Stimulated activated CD4-positive, alpha-beta T cell treated with anti-CD3 and anti-CD28 coated beads, Interleukin-15, amount 100 ng/mL, for 1 hour (primary cell): ENCODE data around the gene XPO6.

Source experiments
- DNase-seq, 2 donors: peaks; one replicate each; pipeline ENCODE4 v3.0.0-alpha.2; 2020; ENCODE audit warnings: low read depth in 1 of 2, low spot score in 1 of 2

The XPO6 gene

DNA sequence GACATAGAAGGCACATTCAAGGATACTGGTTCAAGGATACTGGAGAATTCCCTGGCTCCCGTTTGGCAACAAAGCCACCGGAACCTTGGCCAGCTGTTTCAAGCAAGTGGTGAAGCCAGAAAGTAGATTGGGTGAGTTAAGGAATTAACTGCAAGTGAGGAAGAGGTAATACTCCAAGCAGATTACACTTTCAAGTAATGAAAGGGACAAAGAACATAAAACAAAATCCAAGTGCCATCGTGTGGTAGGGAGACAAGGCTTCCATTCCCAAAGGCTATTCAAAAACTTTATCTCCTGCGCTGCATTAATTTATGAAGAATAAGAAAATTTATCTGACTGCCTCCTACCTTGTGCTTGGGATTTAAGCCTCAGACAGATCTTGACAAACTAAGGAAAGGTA lies 27.8 kb downstream of the XPO6 start:
- DNase-seq, result no peak

DNA sequence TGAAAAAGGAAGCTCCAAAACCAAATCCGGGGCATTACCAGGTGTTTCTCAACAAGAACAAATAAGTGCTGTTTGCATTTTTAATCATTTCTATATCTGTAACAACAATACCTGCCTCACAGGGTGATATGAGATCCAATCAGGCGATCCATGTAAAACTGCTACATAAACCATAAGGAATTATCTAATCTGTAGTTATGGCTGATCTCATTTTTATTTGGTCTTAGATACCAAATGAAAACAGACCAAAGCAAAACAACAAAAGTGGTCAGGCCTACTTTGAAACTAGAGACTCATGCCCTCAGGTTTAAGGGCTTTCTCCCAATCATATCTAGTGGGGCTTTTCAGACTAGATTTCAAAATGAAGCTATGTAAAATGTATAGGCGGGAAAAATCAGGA lies 28.3 kb downstream of the XPO6 start:
- DNase-seq, result no peak

DNA sequence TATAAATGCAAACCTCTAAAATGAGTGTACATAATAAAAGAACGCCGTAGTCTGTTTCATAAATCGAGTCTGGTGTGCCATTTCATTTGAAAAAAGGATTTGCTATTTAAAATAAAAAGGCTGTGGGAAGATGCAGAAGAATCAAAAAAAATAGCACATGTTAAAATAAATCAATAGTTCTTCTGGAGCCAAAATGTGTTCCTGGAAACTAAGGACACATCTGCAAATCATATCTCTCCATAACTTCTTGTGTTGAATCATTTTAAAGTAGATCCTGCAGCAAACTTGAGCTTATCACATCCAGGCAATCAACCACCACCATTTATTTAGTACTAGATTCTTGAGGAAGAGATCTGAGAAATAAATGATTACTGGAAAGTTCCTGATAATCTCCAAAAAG lies 29.0 kb downstream of the XPO6 start:
- DNase-seq, result no peak

DNA sequence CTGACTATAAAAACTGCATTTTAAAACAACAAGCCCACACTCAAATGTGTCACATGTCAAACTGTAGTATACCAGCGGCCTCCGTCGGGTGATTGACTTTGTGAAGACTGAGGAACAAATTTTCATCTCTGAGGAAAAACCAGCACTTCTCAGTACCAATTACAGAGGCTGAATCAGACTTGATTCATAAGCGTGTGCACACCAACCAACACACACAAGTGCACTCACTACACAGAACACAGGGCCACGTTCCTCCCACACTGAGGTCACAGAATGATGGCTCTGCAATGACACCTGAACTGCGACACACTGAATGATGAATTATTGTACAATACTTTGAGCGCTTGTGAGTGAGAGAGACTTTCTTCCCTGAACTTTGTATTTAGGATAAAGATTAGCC lies 29.6 kb downstream of the XPO6 start:
- DNase-seq, result no peak

DNA sequence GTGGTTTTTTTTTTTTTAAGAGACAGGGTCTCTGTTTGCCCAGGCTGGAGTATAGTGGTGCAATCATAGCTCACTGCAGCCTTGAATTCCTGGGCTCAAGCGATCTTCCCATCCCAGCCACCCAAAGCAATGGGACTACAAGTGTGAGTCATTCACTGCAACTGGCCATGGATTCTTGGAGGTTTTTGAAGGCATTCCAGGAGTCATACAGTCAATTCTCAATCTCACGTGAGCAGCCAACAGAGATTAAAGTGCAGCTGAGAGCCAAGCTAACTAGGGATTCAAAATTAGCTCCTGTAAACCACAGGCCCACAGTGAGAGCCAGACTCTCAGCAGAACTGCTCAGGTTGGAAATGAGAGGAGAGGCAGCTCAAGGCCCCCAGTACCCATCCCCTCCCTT lies 30.2 kb downstream of the XPO6 start:
- no peak for DNase-seq

DNA sequence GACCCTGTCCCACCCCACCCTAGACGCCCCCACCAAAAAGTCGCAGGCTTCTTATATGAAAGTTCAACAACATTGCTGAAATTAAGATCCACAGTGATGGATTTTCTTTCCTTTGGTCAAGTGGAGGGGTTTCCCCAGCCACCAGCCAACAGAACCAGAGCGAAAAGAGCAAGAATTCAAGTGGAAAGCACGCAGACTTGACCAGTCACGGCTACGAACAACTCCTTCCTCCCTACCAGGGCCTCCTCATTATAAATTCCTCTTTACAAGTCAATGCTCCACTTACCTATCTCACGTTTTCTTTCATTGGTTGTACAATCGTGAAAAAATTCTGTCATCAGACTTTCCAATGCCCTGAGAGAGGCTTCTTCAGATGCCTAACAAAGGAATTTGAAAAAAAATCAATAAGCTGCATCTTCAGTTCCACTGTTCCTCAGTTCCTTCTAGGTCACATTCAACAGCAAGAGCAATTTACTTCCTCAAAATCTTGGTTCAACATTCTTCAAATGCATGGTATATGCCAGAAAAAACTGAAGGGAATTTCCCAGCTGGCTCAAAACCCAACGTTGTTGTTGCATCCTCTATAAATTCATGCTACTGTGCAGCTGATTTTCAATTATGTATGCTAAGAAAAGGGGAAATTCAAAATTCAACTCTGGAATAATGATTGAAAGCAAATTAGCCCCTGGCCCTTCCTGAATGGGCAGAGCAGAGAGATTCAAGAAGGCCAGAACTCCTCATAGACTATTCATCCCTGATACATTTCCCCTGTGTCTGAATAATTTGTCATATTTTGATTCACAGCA lies 30.9 kb downstream of the XPO6 start:
- DNase-seq, result no peak

DNA sequence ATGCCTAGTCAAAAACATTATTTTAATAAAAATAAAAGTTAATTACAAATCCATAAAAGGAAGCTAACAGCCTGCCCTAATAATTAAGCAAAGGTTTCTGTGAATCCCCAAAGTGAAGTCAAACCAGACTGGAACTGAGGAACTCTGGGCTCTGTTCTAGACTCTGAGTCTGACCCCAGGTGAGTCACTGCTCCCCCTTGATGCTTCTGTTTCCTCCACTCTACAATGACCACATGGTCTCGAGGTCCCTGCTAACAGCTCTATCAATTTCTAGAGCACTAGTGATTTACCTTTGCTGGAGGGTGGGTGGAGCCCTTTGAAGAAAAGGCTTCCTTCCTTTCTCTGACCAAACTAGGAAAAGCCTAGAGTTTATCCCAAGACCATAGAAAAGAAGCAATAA lies 32.4 kb downstream of the XPO6 start:
- no peak for DNase-seq

DNA sequence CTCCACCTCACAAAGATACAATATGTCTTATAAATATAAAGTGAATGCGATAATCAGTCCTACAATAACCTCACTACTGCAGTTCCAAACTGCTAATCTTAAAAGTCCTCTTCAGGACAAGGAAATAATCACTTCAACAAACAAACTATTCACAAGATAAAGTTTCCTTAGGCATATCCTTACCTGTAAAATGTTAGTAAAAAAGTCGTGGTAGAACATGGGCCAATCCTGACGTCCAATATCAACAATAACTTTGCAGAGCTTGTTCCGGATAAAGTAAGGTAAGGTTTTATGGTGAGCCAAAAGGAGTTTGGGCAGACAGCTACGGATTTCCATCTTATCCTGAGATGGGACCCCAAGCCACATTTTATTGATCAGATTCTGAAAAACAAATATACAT lies 36.0 kb downstream of the XPO6 start:
- no peak for DNase-seq

DNA sequence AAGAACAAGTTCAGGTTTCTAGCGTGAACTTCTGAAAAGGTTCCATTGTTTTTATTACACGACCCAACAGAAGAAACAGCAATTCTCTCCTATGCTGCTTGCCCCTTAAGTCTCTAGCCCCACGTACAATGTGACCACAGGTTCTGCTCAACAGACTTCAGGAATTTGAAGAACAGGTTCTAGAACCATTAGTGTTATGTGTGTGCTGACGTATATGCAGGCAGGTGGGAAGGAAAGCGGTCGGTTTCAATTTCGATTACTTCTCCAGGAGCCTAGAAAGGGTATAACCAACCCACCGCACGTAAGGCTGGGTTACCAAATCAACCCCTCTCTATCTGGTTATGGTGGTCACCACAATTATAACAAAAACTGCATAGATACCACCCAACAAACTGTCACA lies 39.4 kb downstream of the XPO6 start:
- no peak for DNase-seq

DNA sequence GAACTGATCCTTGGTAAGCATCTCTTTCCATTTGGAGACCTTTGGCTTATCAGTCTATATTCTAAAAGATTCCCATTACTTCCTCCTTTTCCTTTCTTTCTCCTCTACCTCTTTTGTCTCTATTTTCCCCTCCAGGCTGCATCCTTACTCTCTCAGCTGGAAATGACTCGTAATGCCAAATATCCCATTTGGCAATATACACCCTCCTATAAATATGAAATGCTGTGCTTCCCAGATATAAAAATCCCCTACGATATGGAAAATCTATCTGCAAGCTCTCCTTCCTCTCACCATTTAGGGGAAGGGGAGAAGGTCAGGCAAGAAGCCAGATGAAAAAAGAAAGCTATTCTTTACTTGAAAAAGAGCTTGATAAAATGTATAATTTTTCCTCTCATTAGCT lies 39.9 kb downstream of the XPO6 start:
- no peak for DNase-seq

DNA sequence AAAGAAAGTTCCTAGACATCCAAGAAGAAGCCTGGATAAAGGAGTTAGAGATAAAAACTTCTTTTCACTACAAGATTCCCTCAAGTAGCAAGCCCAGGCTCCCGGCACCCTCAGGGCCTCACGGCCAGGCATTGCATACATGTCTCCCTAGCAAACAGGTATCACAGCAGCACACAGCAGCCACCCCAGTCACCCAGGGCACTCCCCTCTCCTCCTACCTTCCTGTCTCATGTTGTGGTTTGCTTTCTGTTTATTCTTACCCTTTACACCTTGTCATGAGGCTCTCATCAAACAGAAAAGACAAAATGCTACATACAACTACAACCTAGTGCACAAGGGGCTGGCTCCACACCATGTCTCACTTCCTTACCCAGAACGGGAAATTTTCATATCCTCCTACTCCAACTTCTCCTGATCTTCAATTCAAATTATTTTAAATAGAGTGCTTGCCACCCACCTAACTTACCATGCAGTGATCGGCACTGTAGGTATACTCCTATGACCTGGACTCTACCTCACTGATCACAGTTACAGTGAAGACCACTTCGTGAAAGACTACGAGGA lies 42.7 kb downstream of the XPO6 start:
- peak; percentile 21 to 26 for DNase-seq

DNA sequence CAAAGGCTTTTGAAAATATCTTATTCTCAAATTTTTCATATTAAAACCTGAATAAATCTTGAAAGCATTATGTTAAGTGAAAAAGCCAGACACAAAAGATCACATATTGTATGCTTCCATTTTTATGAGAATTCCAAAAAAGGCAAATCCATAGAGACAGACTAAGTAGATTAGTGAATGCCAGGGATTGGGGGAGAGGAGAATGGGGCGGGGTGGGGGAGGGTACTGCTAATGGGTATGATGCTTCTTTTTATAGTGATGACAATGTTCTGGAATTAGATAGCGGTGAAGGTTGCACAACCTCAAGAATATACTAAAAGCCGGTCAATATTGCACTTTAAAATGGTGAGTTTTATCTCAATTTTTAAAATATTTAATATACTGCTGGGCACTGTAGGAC lies 44.0 kb downstream of the XPO6 start:
- DNase-seq, result no peak

DNA sequence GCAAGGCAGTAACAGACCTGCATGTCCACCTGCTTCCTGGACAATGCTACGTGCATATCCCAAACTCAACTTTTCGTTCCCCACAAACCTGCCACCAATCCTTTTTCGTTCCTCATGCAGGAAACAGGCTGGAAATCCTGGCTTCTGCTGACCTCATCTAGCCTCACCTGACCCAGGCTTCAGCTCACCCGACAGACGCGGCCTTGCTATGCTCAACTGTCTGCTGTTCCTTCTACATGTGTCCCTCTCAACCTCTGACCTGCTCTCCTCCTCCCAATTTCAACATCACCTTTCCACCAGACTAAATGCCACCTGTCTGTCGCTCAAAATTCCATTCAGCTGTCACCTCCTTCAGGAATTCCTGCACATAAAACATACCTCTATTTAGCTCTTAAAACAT lies 44.5 kb downstream of the XPO6 start:
- no peak for DNase-seq

DNA sequence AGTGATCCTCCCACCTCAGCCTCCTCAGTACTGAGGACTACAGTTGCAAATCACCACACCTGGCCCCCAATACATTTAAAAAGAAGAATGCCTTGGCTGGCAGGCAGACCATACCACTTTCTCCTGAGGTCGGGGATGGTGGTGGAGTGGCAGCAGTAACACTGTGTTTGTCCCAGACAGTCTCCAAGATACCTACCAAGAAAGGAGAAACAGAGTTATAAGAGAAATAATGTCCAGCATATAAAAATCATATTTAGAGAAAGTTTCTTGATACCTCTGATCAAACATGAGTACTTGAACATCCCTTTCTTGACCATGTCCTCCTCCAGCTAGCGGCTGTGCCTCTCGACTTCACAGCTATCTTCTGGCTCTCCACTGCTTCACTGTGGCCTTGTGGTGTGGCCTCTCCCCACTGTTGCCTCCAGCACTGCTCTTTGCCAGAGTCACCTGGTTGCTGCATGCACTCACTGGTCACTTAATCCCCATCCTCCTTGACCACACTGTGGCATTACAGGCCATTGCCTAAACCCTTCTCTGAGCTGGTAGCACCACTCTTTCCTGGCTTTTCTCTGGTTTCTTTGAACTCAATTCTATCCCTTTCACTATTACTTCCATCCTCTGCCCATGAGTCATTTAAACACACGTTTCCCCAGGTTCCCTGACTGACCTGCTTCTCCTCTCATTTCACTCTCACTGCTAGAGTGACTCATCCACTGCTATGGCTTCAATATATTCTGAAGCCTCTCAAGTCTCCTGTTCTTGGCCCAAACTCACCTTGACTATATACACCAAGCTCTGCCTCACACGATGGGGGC lies 45.2 kb downstream of the XPO6 start:
- no peak for DNase-seq

DNA sequence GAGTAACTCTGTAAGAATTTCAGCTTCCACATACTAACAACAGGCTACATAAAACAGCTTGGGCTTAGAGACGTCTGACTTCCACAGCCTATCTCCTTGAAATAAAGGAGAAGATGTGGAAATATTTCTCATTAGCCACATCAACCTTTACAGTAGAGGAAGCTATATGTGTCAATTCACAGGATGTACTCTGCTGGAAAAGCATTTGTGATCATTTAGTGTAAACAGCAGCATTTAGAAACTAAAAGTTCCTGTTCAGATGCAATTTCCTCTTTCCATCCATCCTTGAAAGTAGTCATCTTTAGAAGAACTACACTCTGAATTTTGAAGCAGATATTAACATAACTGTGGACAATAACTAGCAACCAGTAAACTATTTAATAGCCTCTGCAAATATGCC lies 46.2 kb downstream of the XPO6 start:
- no peak for DNase-seq

DNA sequence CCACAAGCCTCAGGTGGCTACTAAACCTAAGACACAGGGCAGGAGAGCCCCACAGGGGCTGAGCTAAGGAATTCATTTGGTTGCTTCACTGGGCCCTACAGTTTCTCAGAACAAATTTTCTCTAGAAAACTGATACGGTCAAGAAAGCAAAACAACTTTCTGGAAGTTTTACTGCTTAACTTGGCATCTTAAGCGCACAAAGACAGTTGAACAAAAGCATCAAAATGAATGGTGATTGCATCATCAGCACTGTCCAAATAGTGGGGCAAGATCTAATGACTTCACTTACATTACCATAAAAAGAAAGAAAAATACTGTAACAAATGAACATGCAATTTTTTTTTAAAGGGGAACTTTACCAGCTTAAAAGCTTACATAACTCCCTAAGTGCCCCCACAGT lies 47.6 kb downstream of the XPO6 start:
- no peak for DNase-seq

DNA sequence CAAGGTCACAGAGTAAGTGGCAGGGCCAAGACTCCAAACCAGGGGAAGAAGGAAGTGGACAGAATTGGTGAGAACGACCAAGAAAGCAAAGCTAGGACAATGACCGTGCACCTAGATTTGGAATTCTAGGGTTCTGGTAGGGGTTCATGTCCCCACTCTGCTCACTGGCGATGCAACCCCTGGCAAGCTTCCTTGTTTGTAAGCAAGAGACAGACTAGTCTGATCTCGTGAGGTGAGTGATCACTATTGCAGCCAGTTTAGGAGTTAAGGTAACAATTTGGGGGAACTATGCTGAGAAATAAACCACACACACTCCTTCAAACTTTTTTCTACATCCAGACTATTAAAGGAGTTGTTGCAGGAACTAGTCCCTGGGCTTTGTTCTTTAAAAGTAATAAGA lies 48.1 kb downstream of the XPO6 start:
- DNase-seq, result no peak

DNA sequence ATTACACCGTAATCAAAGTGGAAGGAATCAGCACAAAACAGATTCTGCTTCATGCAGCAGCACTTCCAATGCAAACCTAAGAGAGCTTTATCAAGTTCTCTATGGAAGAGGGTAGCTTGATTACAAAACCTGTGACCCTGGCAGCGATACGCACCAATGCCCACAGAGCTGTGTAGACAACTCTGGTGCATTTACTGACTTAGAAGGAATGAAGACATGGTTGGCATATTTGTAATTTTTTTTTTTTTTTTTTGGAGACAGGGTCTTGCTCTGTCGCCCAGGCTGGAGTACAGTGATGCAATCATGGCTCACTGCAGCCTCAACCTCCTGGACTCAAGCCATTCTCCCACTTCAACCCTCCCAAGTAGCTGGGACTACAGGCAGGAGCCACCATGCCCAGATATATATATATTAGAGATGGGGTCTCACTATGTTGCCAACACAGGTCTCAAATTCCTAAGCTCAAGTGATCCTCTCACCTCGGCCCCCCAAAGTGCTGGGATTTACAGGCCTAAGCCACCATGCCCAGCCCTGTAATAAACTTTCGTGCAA lies 49.4 kb downstream of the XPO6 start:
- no peak for DNase-seq

DNA sequence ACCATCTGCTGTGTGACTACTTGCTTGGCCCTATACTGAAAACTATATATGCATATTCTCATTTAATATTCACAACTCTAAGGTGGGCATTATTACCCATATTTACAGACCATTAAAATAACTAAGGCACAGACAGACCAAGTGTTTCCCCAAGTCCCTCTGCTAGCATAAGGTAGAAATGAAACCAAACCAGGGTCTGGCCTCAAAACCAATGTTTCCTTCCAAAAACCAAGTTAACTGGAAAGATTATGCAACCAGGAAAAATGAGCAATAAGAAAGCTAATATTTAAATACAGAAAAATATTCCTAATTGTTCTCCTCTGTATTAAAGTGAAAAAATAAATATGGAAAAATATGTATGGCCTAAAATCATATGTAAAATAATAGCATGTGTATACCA lies 50.1 kb downstream of the XPO6 start:
- no peak for DNase-seq

DNA sequence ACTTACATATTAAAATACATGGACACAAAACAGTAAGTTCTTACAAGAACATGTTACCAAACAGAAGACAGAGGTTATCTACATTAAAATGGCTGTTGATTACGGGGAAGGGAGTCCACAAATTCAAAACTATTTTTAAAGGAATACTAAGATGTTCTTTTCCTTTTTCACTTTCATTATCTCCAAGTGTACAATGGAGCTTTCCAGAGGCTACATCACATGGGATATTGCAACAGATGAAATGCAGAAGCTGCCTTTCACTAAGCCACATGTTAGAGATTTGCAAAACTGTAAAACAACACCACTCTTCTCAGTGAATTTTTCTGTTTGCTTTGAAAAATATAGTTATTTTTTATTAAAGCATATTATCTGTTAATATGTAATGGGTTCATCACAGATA lies 53.6 kb downstream of the XPO6 start:
- no peak for DNase-seq

DNA sequence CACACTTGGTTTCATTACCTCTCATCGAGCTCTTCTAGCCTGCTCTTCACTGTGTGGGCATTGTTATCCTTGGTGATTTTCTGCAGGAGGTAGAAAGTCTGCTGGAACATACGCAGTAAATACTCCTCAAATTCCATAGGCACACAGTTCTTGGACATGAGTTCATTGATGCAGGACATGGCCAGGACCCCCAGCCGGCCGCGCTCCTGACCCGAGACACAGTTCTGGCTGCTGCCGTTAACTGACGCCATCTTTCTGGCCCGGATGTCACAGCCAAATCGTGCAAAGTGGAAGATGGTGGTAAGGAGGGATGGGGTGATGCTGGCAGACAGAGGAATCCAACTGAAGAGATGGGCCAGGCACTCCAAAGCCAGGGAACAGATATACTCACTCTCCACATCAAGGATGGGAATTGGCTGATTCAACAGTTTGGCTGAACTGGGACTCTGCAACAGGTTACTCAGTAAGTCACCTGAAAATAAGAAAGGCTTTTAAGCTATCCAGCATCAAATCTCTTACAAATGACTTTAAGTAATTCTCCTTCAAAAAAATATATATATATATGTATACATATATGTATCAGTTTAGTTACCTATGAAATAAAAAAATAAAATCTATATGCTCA lies 55.6 kb downstream of the XPO6 start:
- DNase-seq, result no peak

DNA sequence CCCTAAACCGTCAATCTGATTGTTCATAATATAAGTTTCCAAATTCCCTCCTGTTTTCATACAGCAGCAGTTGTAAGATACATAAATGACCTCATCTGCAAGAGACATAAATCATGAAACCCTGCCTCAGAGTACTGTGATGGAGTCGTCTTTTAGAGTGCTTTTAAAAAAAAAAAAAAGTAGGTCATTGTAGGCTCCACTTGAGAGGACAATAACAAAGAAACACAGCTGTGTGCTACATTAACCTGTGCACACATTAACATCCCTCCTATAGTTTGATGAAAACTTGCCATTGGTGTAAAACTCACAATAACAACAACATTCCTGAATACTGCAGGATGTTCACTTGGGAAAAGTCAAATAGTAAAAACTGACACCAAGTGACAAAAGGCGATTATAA lies 56.5 kb downstream of the XPO6 start:
- DNase-seq, result no peak
